Large intestine (tissue), 12 donors: ENCODE results near the gene RGS18. TPM values are rescaled to one million over a fixed set of nuclear protein-coding genes. Genes with fewer than 3 reads are reported as not detected.
A peak's percentile ranks its signal among the peaks of the same experiment; 100 is the strongest.
"Not testable (repeated sequence)": the region's sequence is repeated elsewhere in the genome, so short reads cannot be mapped to it uniquely, and the experiment has no call there.

Source experiments
- DNase-seq, 2 donors: peaks; one replicate each; pipeline versions ENCODE4 v3.0.0 to v3.0.0-alpha.2; 2013
- H3K27ac ChIP-seq: one replicate; pipeline ENCODE4 v1.5.1; 2013; ENCODE audit warnings: low read length
- H3K27me3 ChIP-seq: 2 replicates; pipeline ENCODE4 v1.6.1; 2013; ENCODE audit warnings: low read length; ENCODE audit not compliant: control insufficient read depth, insufficient read depth
- H3K36me3 ChIP-seq: 2 replicates; pipeline ENCODE4 v1.6.1; 2013; ENCODE audit warnings: low read length; ENCODE audit not compliant: control insufficient read depth, insufficient read depth
- H3K4me1 ChIP-seq: one replicate; pipeline ENCODE4 v1.6.1; 2013; ENCODE audit warnings: low read length; ENCODE audit not compliant: control insufficient read depth, insufficient read depth
- H3K4me3 ChIP-seq: one replicate; pipeline ENCODE4 v1.5.1; 2013; ENCODE audit warnings: low read length
- H3K9me3 ChIP-seq: one replicate; pipeline ENCODE4 v1.6.1; 2013; ENCODE audit warnings: mild to moderate bottlenecking, low read depth, low read length, moderate library complexity; ENCODE audit not compliant: control insufficient read depth
- WGBS: methylation state at CpG from one replicate; pipeline ENCODE4 v1.1.5; 2013; ENCODE audit warnings: low lambda C conversion rate; ENCODE audit not compliant: insufficient coverage; 5-methylcytosine and 5-hydroxymethylcytosine counted together
- long read RNA-seq, 11 donors: transcript quantifications; one replicate each; lab custom pipeline, GENCODE V29; 2026
- polyA plus RNA-seq: library from polyadenylated mRNA; unstranded; fragments of 120-200 nt; gene quantifications from one replicate; pipeline ENCODE4 v1.2.1, GENCODE V29; 2013

RGS18 gene, protein sequence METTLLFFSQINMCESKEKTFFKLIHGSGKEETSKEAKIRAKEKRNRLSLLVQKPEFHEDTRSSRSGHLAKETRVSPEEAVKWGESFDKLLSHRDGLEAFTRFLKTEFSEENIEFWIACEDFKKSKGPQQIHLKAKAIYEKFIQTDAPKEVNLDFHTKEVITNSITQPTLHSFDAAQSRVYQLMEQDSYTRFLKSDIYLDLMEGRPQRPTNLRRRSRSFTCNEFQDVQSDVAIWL
- polyA plus RNA-seq: 4.1 TPM
- long read RNA-seq, donor 1: 0 reads
- long read RNA-seq, donor 2, partial matches to known transcripts: 0 of 2 reads
- long read RNA-seq, donor 2, other reads (novel, unspliced or antisense): 0 of 2 reads
- long read RNA-seq, donor 3: 0 reads
- long read RNA-seq, donor 4: 0 reads
- long read RNA-seq, donor 5: 0 reads
- long read RNA-seq, donor 6, partial matches to known transcripts: 0 of 2 reads
- long read RNA-seq, donor 6, other reads (novel, unspliced or antisense): 0 of 2 reads
- long read RNA-seq, donor 7: 0 reads
- long read RNA-seq, donor 8, partial matches to known transcripts: 0 of 2 reads
- long read RNA-seq, donor 8, other reads (novel, unspliced or antisense): 0 of 2 reads
- long read RNA-seq, donor 9, partial matches to known transcripts: 0 of 1 reads
- long read RNA-seq, donor 9, other reads (novel, unspliced or antisense): 0 of 1 reads
- long read RNA-seq, donor 10, partial matches to known transcripts: 0 of 1 reads
- long read RNA-seq, donor 10, other reads (novel, unspliced or antisense): 0 of 1 reads
- long read RNA-seq, donor 11, partial matches to known transcripts: 0 of 1 reads
- long read RNA-seq, donor 11, other reads (novel, unspliced or antisense): 0 of 1 reads

DNA sequence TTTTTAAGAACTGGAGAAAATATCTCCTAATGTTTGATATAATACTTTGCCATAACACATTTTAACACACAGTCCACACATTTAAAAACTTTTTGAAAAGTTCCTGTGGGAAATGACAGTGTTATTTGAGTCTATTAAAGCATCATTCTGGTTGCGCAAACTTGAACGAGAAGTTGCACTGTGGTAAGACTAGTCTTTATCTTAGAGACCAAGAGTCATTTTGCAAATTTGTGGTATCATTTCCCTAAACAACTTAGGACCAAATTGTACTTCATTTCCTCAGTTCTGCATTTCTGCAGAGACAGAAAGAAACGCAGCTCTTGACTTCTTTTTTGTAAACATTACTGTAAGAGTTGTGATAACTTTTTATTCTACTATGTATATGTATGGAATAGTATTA is at the start of gene RGS18:
TSS of gene RGS18 (plus strand) at position 282 of the 400 bp plus-strand sequence. CDS start 176 bp downstream, outside the sequence.
- Histone ChIP-seq H3K27ac (no peak within 1 kb of the TSS), H3K9me3 (no peaks in the 10 kb centered on the region), H3K36me3 (no peaks in the 10 kb centered on the region), H3K27me3 (no peaks in the 10 kb centered on the region), H3K4me1 (no peaks in the 10 kb centered on the region), H3K4me3 (no peak within 1 kb of the TSS)
- DNase-seq: peak in 1 of 2 donors; percentile 7
- 20% methylated on average over 1 of the region's 3 CpGs for WGBS

DNA sequence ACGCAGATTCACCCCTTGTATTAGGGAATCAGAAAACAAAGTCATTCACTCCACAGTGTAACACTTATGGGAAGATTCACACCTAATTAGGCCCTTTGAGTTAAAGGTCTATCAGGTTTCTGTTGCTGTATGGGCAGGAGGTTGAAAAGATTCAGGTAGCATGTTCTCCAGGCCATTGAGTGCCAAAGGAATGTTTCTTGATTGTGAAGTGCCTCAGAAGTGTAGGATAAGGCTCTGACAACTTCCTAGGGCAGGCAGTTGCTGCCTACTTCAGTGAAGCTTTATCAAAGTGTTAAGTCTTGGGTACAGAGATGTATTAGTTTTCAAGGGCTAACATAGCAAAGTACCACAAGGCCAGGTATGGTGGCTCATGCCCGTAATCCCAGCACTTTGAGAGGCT is 48.7 kb upstream of the RGS18 start:
- no peak overlapping the region for H3K27ac ChIP-seq
- H3K4me1 ChIP-seq: no peaks in the 10 kb centered on the region
- H3K9me3 ChIP-seq: no peaks in the 10 kb centered on the region
- no peaks in the 10 kb centered on the region for H3K36me3 ChIP-seq
- no CpG with 5 or more reads among the region's 2 CpGs for WGBS
- H3K4me3 ChIP-seq: no peak overlapping the region
- no peaks in the 10 kb centered on the region for H3K27me3 ChIP-seq
- DNase-seq: no peak

GRCh38 chr1:192115000-192115399 is 43.3 kb upstream of the RGS18 start:
- Histone ChIP-seq H3K27ac (no peak overlapping the region), H3K4me1 (no peaks in the 10 kb centered on the region), H3K9me3 (no peaks in the 10 kb centered on the region), H3K27me3 (no peaks in the 10 kb centered on the region), H3K4me3 (no peak overlapping the region), H3K36me3 (no peaks in the 10 kb centered on the region)
- no peak for DNase-seq
- 100% methylated on average over 2 of the region's 3 CpGs for WGBS

GRCh38 chr1:192118881-192119405 is 39.3 kb upstream of the RGS18 start:
- WGBS: no CpG with 5 or more reads among the region's 2 CpGs
- Histone ChIP-seq H3K27me3 (no peaks in the 10 kb centered on the region), H3K36me3 (no peaks in the 10 kb centered on the region), H3K9me3 (no peaks in the 10 kb centered on the region), H3K4me3 (no peak overlapping the region), H3K4me1 (no peaks in the 10 kb centered on the region), H3K27ac (no peak overlapping the region)
- peak; percentile 51 to 67 for DNase-seq

- Histone ChIP-seq H3K36me3 (no peaks in the 10 kb centered on the region), H3K27ac (no peak overlapping the region), H3K4me1 (no peaks in the 10 kb centered on the region), H3K4me3 (no peak overlapping the region), H3K27me3 (no peaks in the 10 kb centered on the region), H3K9me3 (no peaks in the 10 kb centered on the region)
- 100% methylated on average over 2 of the region's 2 CpGs for WGBS
- DNase-seq: no peak
Observed at GRCh38 chr1:192119701-192120100, 38.6 kb upstream of the RGS18 start.

GRCh38 chr1:192122668-192123067 is 35.6 kb upstream of the RGS18 start:
- H3K4me1 ChIP-seq: no peaks in the 10 kb centered on the region
- no peaks in the 10 kb centered on the region for H3K9me3 ChIP-seq
- H3K4me3 ChIP-seq: no peak overlapping the region
- no peak for DNase-seq
- no peaks in the 10 kb centered on the region for H3K27me3 ChIP-seq
- no peaks in the 10 kb centered on the region for H3K36me3 ChIP-seq
- no peak overlapping the region for H3K27ac ChIP-seq

GRCh38 chr1:192123212-192123611 is 35.0 kb upstream of the RGS18 start:
- no peak overlapping the region for H3K27ac ChIP-seq
- no peaks in the 10 kb centered on the region for H3K27me3 ChIP-seq
- WGBS: no CpG with 5 or more reads among the region's 2 CpGs
- no peaks in the 10 kb centered on the region for H3K9me3 ChIP-seq
- H3K36me3 ChIP-seq: no peaks in the 10 kb centered on the region
- DNase-seq: no peak
- H3K4me1 ChIP-seq: no peaks in the 10 kb centered on the region
- H3K4me3 ChIP-seq: no peak overlapping the region

DNA sequence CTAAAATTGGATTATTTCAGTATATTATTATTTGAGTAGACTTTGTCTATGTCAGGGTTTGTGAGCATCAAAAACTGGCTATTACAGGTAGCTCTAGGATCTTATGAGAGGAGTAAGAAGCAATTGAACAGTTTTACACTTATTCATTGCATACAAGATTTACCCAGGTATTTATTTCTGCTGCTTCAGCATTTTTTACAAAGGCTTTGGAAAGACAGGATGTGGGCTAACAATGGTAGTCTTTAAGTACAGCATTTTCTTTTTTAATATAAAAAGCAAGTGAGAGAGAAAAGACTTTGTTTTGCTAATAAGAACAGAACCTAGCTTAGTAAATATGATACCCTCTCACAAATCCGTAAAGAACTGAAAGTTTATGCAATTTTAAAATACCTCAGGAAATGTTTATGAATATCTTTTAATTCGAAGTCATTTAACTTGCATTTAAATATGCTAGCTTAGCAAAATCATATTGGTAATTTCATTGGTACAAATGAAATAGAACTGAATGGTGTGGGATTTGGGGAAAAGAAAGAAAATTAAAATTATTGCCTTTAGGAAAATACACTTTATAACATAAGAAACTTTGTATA is 32.1 kb upstream of the RGS18 start:
- 83% methylated on average over 2 of the region's 2 CpGs for WGBS
- no peak overlapping the region for H3K27ac ChIP-seq
- H3K9me3 ChIP-seq: no peaks in the 10 kb centered on the region
- DNase-seq: no peak
- no peaks in the 10 kb centered on the region for H3K27me3 ChIP-seq
- H3K4me3 ChIP-seq: no peak overlapping the region
- no peaks in the 10 kb centered on the region for H3K36me3 ChIP-seq
- no peaks in the 10 kb centered on the region for H3K4me1 ChIP-seq

- no peak overlapping the region for H3K27ac ChIP-seq
- DNase-seq: no peak
- H3K4me3 ChIP-seq: no peak overlapping the region
- H3K27me3 ChIP-seq: no peaks in the 10 kb centered on the region
- WGBS: no CpG with 5 or more reads among the region's 1 CpG
- no peaks in the 10 kb centered on the region for H3K9me3 ChIP-seq
- H3K36me3 ChIP-seq: no peaks in the 10 kb centered on the region
- H3K4me1 ChIP-seq: no peaks in the 10 kb centered on the region
Observed at GRCh38 chr1:192130175-192130574, 28.1 kb upstream of the RGS18 start.

- WGBS: no CpG with 5 or more reads among the region's 5 CpGs
- DNase-seq, H3K27me3 ChIP-seq: not testable (repeated sequence)
Observed at GRCh38 chr1:192130865-192131264, 27.4 kb upstream of the RGS18 start.

More at GRCh38 chr1:192130865-192131264, 27.4 kb upstream of the RGS18 start:
- not testable (repeated sequence) for H3K36me3 ChIP-seq, H3K27ac ChIP-seq, H3K9me3 ChIP-seq, H3K4me1 ChIP-seq, H3K4me3 ChIP-seq
